H1 (cell line): Measurements from ENCODE around the gene LAMC1. TPM values are rescaled to one million over a fixed set of nuclear protein-coding genes. Genes with fewer than 3 reads are reported as not detected.

Source experiments
- CTCF ChIA-PET: fragments of 300-600 bp; sonication (Branson Sonifier 250); formaldehyde crosslinking; loops from one replicate; lab custom pipeline; 2021; ENCODE audit not compliant: partially characterized antibody; lab: Charles Lee
- POLR2A ChIA-PET: fragments of 300-600 bp; sonication (Branson Sonifier 250); formaldehyde crosslinking; loops from one replicate; lab custom pipeline; 2021; ENCODE audit warnings: inconsistent platforms; ENCODE audit not compliant: partially characterized antibody; lab: Charles Lee
- DNase-seq, 2 experiments: peaks; one replicate each; pipeline versions ENCODE4 v3.0.0 to v3.0.0-alpha.2; 2010 to 2022; ENCODE audit warnings: low spot score in 2 of 2, low read depth in 1 of 2, mixed read lengths in 1 of 2
- FAIRE-seq: peaks from 2 replicates; lab custom pipeline; 2011; peaks lifted over from hg19 to GRCh38; lab: Jason Lieb, UNC
- H2AFZ ChIP-seq: 2 replicates; pipeline ENCODE4 v1.8.1; 2012; ENCODE audit warnings: low read length, inconsistent platforms
- H2AK5ac ChIP-seq: 2 replicates; pipeline ENCODE4 v1.6.1; 2013; ENCODE audit warnings: low read depth, low read length
- H2BK120ac ChIP-seq: replicated peaks from 2 replicates; pipeline ENCODE3; 2013; ENCODE audit warnings: low read depth, low read length, inconsistent platforms
- H2BK12ac ChIP-seq: 2 replicates; pipeline ENCODE4 v1.6.1; 2013; ENCODE audit warnings: low read depth, low read length
- H2BK15ac ChIP-seq: 2 replicates; pipeline ENCODE4 v1.6.1; 2013; ENCODE audit warnings: low read length
- H2BK20ac ChIP-seq: 2 replicates; pipeline ENCODE4 v1.6.1; 2013; ENCODE audit warnings: low read length
- H2BK5ac ChIP-seq: 2 replicates; pipeline ENCODE4 v1.6.1; 2013; ENCODE audit warnings: low read depth, low read length
- H3K14ac ChIP-seq: 2 replicates; pipeline ENCODE4 v1.6.1; 2013; ENCODE audit warnings: inconsistent platforms; ENCODE audit not compliant: insufficient read length
- H3K18ac ChIP-seq: 2 replicates; pipeline ENCODE4 v1.6.1; 2013; ENCODE audit warnings: low read length; ENCODE audit errors: extremely low read depth
- H3K23ac ChIP-seq: 2 replicates; pipeline ENCODE4 v1.6.1; 2013; ENCODE audit warnings: inconsistent platforms; ENCODE audit not compliant: insufficient read length
- H3K23me2 ChIP-seq: 2 replicates; pipeline ENCODE4 v1.6.1; 2013; ENCODE audit warnings: low read depth, low read length
- H3K27ac ChIP-seq: 2 replicates; pipeline ENCODE4 v1.6.1; 2011; ENCODE audit warnings: low read depth, low read length, inconsistent platforms
- H3K27me3 ChIP-seq, 4 experiments: replicated peaks in 1 of 4; 1 replicate in 1 of 4; 2 replicates in 3 of 4; pipeline versions ENCODE4 v1.6.1 to v1.8.1; 2011 to 2013; ENCODE audit warnings: low read length in 3 of 4, mild to moderate bottlenecking in 3 of 4, inconsistent platforms in 2 of 4, mixed read lengths in 2 of 4, moderate library complexity in 1 of 4; ENCODE audit not compliant: control insufficient read depth in 3 of 4, insufficient read depth in 3 of 4; ENCODE audit errors: extremely low read depth in 1 of 4
- H3K36me3 ChIP-seq, 4 experiments: 2 replicates each; pipeline versions ENCODE4 v1.6.1 to v1.8.1; 2011 to 2013; ENCODE audit warnings: mild to moderate bottlenecking in 4 of 4, low read length in 3 of 4, moderate library complexity in 2 of 4, control low read depth in 1 of 4, inconsistent platforms in 1 of 4; ENCODE audit not compliant: insufficient read depth in 4 of 4, control insufficient read depth in 2 of 4
- H3K4ac ChIP-seq: replicated peaks from 2 replicates; pipeline ENCODE3; 2013; ENCODE audit warnings: low read length, low read depth, mixed read lengths, inconsistent platforms; ENCODE audit not compliant: insufficient read length
- H3K4me1 ChIP-seq, 4 experiments: replicated peaks in 1 of 4; 1 replicate in 1 of 4; 2 replicates in 3 of 4; pipeline versions ENCODE4 v1.6.1 to v1.8.1; 2011 to 2013; ENCODE audit warnings: low read length in 3 of 4, inconsistent platforms in 2 of 4, mixed read lengths in 1 of 4; ENCODE audit not compliant: insufficient read depth in 4 of 4, control insufficient read depth in 3 of 4
- H3K4me2 ChIP-seq, 2 experiments: 2 replicates each; pipeline versions ENCODE4 v1.6.1 to v1.8.1; 2011 to 2013; ENCODE audit warnings: low read depth in 2 of 2, low read length in 2 of 2, control low read depth in 1 of 2, inconsistent platforms in 1 of 2, mild to moderate bottlenecking in 1 of 2; ENCODE audit not compliant: insufficient read depth in 1 of 2
- H3K4me3 ChIP-seq, 4 experiments: fragments of 200-600, 300-600 bp in 1 of 4; sonication (generic), shearing (Covaris generic), sonication (Bioruptor Twin) in 1 of 4; 2 replicates each; pipeline versions ENCODE4 v1.5.1 to v1.8.1; 2011 to 2016; ENCODE audit warnings: low read length in 4 of 4, low read depth in 3 of 4, control low read depth in 2 of 4, inconsistent platforms in 2 of 4, mild to moderate bottlenecking in 2 of 4, mixed read lengths in 1 of 4, moderate library complexity in 1 of 4; ENCODE audit not compliant: insufficient read depth in 2 of 4; ENCODE audit errors: extremely low read depth in 1 of 4
- H3K56ac ChIP-seq: replicated peaks from 2 replicates; pipeline ENCODE3; 2013; ENCODE audit warnings: low read depth, mild to moderate bottlenecking, mixed read lengths, low read length, inconsistent platforms; ENCODE audit not compliant: insufficient read length
- H3K79me1 ChIP-seq: 2 replicates; pipeline ENCODE4 v1.6.1; 2013; ENCODE audit warnings: low read depth, low read length, control low read depth
- H3K79me2 ChIP-seq, 2 experiments: 2 replicates each; pipeline versions ENCODE4 v1.6.1 to v1.8.1; 2012 to 2013; ENCODE audit warnings: low read length in 2 of 2, mild to moderate bottlenecking in 2 of 2, inconsistent platforms in 1 of 2; ENCODE audit not compliant: insufficient read depth in 2 of 2, control insufficient read depth in 1 of 2
- H3K9ac ChIP-seq, 4 experiments: replicated peaks in 1 of 4; 1 replicate in 1 of 4; 2 replicates in 3 of 4; pipeline versions ENCODE4 v1.6.1 to v1.8.1; 2011 to 2013; ENCODE audit warnings: low read depth in 3 of 4, low read length in 3 of 4, control low read depth in 2 of 4, mild to moderate bottlenecking in 2 of 4, moderate library complexity in 2 of 4, inconsistent platforms in 1 of 4; ENCODE audit errors: extremely low read depth in 1 of 4
- H3K9me3 ChIP-seq, 2 experiments: 2 replicates each; pipeline versions ENCODE4 v1.6.1 to v1.8.1; 2012 to 2013; ENCODE audit warnings: mild to moderate bottlenecking in 2 of 2, moderate library complexity in 2 of 2, control low read depth in 1 of 2, inconsistent platforms in 1 of 2, low read depth in 1 of 2, low read length in 1 of 2, mixed read lengths in 1 of 2; ENCODE audit not compliant: insufficient read depth in 2 of 2
- H4K20me1 ChIP-seq, 2 experiments: replicated peaks in 1 of 2; 2 replicates each; pipeline versions ENCODE3 to v1.8.1; 2011 to 2013; ENCODE audit warnings: inconsistent platforms in 2 of 2, low read length in 2 of 2, mild to moderate bottlenecking in 1 of 2; ENCODE audit not compliant: insufficient read depth in 2 of 2, control insufficient read depth in 1 of 2
- H4K5ac ChIP-seq: 2 replicates; pipeline ENCODE4 v1.6.1; 2013; ENCODE audit warnings: low read length, low read depth, mixed read lengths, inconsistent platforms; ENCODE audit not compliant: insufficient read length
- H4K8ac ChIP-seq: 2 replicates; pipeline ENCODE4 v1.8.0; 2013; ENCODE audit warnings: mild to moderate bottlenecking, moderate library complexity, low read length, inconsistent platforms; ENCODE audit not compliant: insufficient read depth; ENCODE audit errors: extremely low read depth
- H4K91ac ChIP-seq: replicated peaks from 2 replicates; pipeline ENCODE3; 2013; ENCODE audit warnings: low read length, mixed read lengths, inconsistent platforms; ENCODE audit not compliant: insufficient read length
- EGR1 ChIP-seq: IDR thresholded peaks from 2 replicates; pipeline ENCODE4 v1.6.1; 2011; ENCODE audit warnings: low read depth, low read length, borderline replicate concordance
- GABPA ChIP-seq: IDR thresholded peaks from 2 replicates; pipeline ENCODE4 v1.6.1; 2011; ENCODE audit warnings: mild to moderate bottlenecking, low read length, moderate library complexity, borderline replicate concordance; ENCODE audit not compliant: insufficient read depth
- PHF8 ChIP-seq: fragments of 200-600 bp; sonication (generic); conservative IDR thresholded peaks from 2 replicates; pipeline ENCODE4 v1.7.1; 2012; ENCODE audit warnings: low read depth, mild to moderate bottlenecking, inconsistent platforms, low read length, moderate library complexity
- RBBP5 ChIP-seq: IDR thresholded peaks from 2 replicates; pipeline ENCODE4 v1.7.1; 2012; ENCODE audit warnings: low read depth, mild to moderate bottlenecking, inconsistent platforms, low read length, moderate library complexity, borderline replicate concordance
- RNF2 ChIP-seq: fragments of 200-900, 300-1000 bp; sonication (generic); IDR thresholded peaks from 2 replicates; pipeline ENCODE4 v1.7.1; 2016; ENCODE audit warnings: borderline replicate concordance, low read depth, mild to moderate bottlenecking, antibody characterized with exemption, low read length; ENCODE audit not compliant: poor library complexity, severe bottlenecking; ENCODE audit errors: missing control alignments
- SIRT6 ChIP-seq: IDR thresholded peaks from one replicate; pipeline ENCODE4 v1.7.1; 2012; ENCODE audit warnings: low read length, inconsistent platforms
- SP1 ChIP-seq: IDR thresholded peaks from 2 replicates; pipeline ENCODE4 v1.6.1; 2011; ENCODE audit warnings: low read depth, low read length
- SP2 ChIP-seq: IDR thresholded peaks from 2 replicates; pipeline ENCODE4 v1.6.1; 2012; ENCODE audit warnings: mild to moderate bottlenecking, low read length, inconsistent platforms
- SRF ChIP-seq: IDR thresholded peaks from 2 replicates; pipeline ENCODE4 v1.6.1; 2011; ENCODE audit warnings: mild to moderate bottlenecking, low read depth, low read length, moderate library complexity
- SUZ12 ChIP-seq: fragments of 200-600 bp; sonication (generic); IDR thresholded peaks from 2 replicates; pipeline ENCODE4 v1.6.1; 2012; ENCODE audit warnings: mild to moderate bottlenecking, inconsistent platforms, low read length, moderate library complexity, mixed read lengths
- YY1 ChIP-seq: IDR thresholded peaks from 2 replicates; pipeline ENCODE4 v1.6.1; 2011; ENCODE audit warnings: low read depth, mild to moderate bottlenecking, low read length
- WGBS, 2 experiments: shearing (Covaris generic) in 1 of 2; methylation state at CpG; one replicate each; pipeline versions ENCODE4 v1.1.6 to v1.1.7; 2013 to 2015; ENCODE audit warnings: low lambda C conversion rate in 2 of 2, mixed read lengths in 2 of 2, inconsistent platforms in 1 of 2, low coverage in 1 of 2, missing lambda C conversion rate in 1 of 2; ENCODE audit not compliant: insufficient replicate concordance in 2 of 2, insufficient coverage in 1 of 2, insufficient read length in 1 of 2; ENCODE audit errors: extremely low coverage in 1 of 2, missing lambda C conversion rate in 1 of 2; 5-methylcytosine and 5-hydroxymethylcytosine counted together
- polyA plus RNA-seq, 7 experiments: library from polyadenylated mRNA; depleted of rRNA in 3 of 7; stranded (reverse) in 5 of 7; unstranded in 2 of 7; fragments of >200 nt in 5 of 7; fragments of 200-250 nt in 2 of 7; gene quantifications; 1 replicate in 5 of 7; 2 replicates in 1 of 7; 4 replicates in 1 of 7; pipeline versions ENCODE4 v1.2.1 to v1.2.3, GENCODE V29; 2011 to 2013; ENCODE audit warnings: missing spikeins in 2 of 7, mixed read lengths in 2 of 7
- total RNA-seq: library from RNA; stranded (reverse); fragmentation: NEBNext Ultra II Directional; extraction: Animal tissue kit (Norgen Biotek cat#: 25700); gene quantifications from 2 replicates; pipeline ENCODE4 v1.2.1, GENCODE V29; 2021
- TF ChIP-seq, protein P1 (sequence below): IDR thresholded peaks from 2 replicates; pipeline ENCODE4 v1.6.1; 2012; ENCODE audit warnings: inconsistent platforms

The LAMC1 gene
- total and polyA plus RNA-seq, 2 of the 8 experiments (the other 6 are each of a cell fraction or from before 2014, with no cell fraction given), result 47.6 to 90.3 TPM

DNA sequence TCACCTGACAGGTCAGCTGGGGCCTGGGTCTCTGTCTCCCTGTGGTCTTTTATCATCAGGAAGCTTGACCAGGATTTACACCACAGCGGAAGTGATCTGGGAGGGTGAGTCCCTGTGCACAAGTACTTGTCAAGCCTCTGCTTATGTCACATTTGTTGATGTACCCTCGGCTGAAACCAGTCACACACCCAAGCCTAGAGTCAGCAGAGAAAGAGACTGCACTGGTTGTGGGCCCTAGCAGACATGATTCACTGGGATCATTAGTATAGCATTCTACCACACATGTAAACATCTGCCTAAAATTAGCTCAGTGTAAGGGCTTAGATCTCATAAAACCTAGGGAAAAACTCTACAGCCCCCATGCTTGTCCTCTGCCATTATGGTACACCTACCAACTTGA, 83.5 kb downstream of the LAMC1 start:
- H3K27ac ChIP-seq, result no peak overlapping the region
- H3K79me1 ChIP-seq, result no peaks in the 10 kb centered on the region
- no peak overlapping the region for H4K8ac ChIP-seq
- ChIA-PET POLR2A (interaction anchor here (0.6 to 1.2 kb wide), 2 partner anchors 144 to 376 kb away, joined by 3 to 6 read pairs; no protein-coding TSS in a partner anchor), CTCF (no interaction called here)
- no peak overlapping the region for H4K91ac ChIP-seq
- no peaks in the 10 kb centered on the region for H3K23me2 ChIP-seq
- no peaks in the 10 kb centered on the region for H3K79me2 ChIP-seq
- no peaks in the 10 kb centered on the region for H3K27me3 ChIP-seq
- WGBS, 2 experiments, result 88% methylated on average over 2 of the region's 2 CpGs; no CpG with 5 or more reads in 1 of the 2 experiments
- no peak overlapping the region for H2BK12ac ChIP-seq
- no peak overlapping the region for H2BK15ac ChIP-seq
- no peak overlapping the region for H3K4me2 ChIP-seq
- H2AK5ac ChIP-seq, result no peak overlapping the region
- H4K20me1 ChIP-seq, result no peaks in the 10 kb centered on the region
- no peak overlapping the region for H2BK20ac ChIP-seq
- H3K36me3 ChIP-seq, result peaks cover 0 to 6% (median 0%) of the 10 kb centered on the region in 4 experiments; a peak in 3 of 8 replicates
- no peak overlapping the region for H2AFZ ChIP-seq
- no peak overlapping the region for H2BK120ac ChIP-seq
- no peak overlapping the region for H3K18ac ChIP-seq
- H3K56ac ChIP-seq, result no peak overlapping the region
- DNase-seq, result no peak
- H3K4me3 ChIP-seq, result no peak overlapping the region
- no peak overlapping the region for H2BK5ac ChIP-seq
- H3K23ac ChIP-seq, result no peak overlapping the region
- peaks cover 0 to 18% (median 11%) of the 10 kb centered on the region in 4 experiments; a peak in 4 of 7 replicates for H3K4me1 ChIP-seq
- H4K5ac ChIP-seq, result no peak overlapping the region
- H3K9ac ChIP-seq, result no peak overlapping the region
- H3K14ac ChIP-seq, result no peak overlapping the region
- H3K9me3 ChIP-seq, result no peaks in the 10 kb centered on the region
- no peak for FAIRE-seq
- no peak overlapping the region for H3K4ac ChIP-seq
- TF ChIP-seq YY1 (no peak), RBBP5 (no peak), GABPA (no peak), EGR1 (no peak), PHF8 (no peak), RNF2 (no peak), SIRT6 (no peak), SP1 (no peak), SRF (no peak), SUZ12 (no peak), SP2 (no peak)
- TF ChIP-seq, protein P1, sequence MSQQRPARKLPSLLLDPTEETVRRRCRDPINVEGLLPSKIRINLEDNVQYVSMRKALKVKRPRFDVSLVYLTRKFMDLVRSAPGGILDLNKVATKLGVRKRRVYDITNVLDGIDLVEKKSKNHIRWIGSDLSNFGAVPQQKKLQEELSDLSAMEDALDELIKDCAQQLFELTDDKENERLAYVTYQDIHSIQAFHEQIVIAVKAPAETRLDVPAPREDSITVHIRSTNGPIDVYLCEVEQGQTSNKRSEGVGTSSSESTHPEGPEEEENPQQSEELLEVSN, result no peak
